22Rv1 (cell line): Measurements from ENCODE around the gene CEP89.
"Not testable (repeated sequence)": the region's sequence is repeated elsewhere in the genome, so short reads cannot be mapped to it uniquely, and the experiment has no call there.

Experiments
- ZFX ChIP-seq: fragments of 450-650 bp; IDR thresholded peaks from 2 replicates; pipeline ENCODE4 v1.6.1; 2017; ENCODE audit warnings: antibody characterized with exemption, borderline replicate concordance
- TF ChIP-seq, protein P1 (sequence below): fragments of 450-650 bp; IDR thresholded peaks from 2 replicates; pipeline ENCODE4 v1.5.1; 2017; ENCODE audit warnings: mild to moderate bottlenecking

DNA sequence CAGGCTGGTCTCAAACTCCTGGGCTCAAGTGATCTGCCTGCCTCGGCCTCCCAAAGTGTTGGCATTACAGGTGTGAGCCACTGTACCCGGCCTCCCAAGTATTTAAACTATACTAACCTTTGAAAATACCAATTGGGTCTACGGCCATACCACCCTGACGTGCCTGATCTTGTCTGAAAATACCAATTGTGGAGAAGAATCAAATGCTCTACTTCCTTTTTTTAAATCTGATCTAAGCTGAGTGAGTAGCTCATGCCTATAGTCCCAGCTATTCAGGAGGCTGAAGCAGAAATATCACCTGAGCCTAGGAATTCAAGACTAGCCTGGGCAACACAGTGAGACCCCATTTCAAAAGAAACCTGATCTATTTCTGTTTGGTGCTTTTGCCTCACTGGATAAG lies 39.1 kb upstream of the CEP89 start:
- TF ChIP-seq ZFX = not testable (repeated sequence)
- TF ChIP-seq, protein P1, sequence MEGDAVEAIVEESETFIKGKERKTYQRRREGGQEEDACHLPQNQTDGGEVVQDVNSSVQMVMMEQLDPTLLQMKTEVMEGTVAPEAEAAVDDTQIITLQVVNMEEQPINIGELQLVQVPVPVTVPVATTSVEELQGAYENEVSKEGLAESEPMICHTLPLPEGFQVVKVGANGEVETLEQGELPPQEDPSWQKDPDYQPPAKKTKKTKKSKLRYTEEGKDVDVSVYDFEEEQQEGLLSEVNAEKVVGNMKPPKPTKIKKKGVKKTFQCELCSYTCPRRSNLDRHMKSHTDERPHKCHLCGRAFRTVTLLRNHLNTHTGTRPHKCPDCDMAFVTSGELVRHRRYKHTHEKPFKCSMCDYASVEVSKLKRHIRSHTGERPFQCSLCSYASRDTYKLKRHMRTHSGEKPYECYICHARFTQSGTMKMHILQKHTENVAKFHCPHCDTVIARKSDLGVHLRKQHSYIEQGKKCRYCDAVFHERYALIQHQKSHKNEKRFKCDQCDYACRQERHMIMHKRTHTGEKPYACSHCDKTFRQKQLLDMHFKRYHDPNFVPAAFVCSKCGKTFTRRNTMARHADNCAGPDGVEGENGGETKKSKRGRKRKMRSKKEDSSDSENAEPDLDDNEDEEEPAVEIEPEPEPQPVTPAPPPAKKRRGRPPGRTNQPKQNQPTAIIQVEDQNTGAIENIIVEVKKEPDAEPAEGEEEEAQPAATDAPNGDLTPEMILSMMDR = not testable (repeated sequence)
